Tibial nerve (tissue), 4 donors: Measurements from ENCODE around the gene PRCD. TPM values are rescaled to one million over a fixed set of nuclear protein-coding genes. Genes with fewer than 3 reads are reported as not detected.
A peak's percentile ranks its signal among the peaks of the same experiment; 100 is the strongest.

Experiments
- DNase-seq, 2 donors: peaks; one replicate each; pipeline ENCODE4 v3.0.0-alpha.2; 2019; ENCODE audit warnings: low spot score in 2 of 2
- H3K27ac ChIP-seq, 4 donors: fragments of 200-600 bp; sonication (generic) in 3 of 4; one replicate each; pipeline ENCODE4 v1.5.1; 2017 to 2019; ENCODE audit warnings: mild to moderate bottlenecking in 1 of 4
- H3K27me3 ChIP-seq, 2 donors: fragments of 200-600 bp; sonication (generic) in 1 of 2; one replicate each; pipeline versions ENCODE4 v1.5.1 to v1.6.0; 2017 to 2019
- H3K36me3 ChIP-seq, 3 donors: fragments of 200-600 bp; sonication (generic); one replicate each; pipeline ENCODE4 v1.5.1; 2018 to 2019
- H3K4me1 ChIP-seq, 4 donors: fragments of 200-600 bp; sonication (generic) in 3 of 4; one replicate each; pipeline ENCODE4 v1.5.1; 2017 to 2019
- H3K4me3 ChIP-seq, 4 donors: fragments of 200-600 bp; sonication (generic) in 3 of 4; one replicate each; pipeline ENCODE4 v1.5.1; 2017 to 2019; ENCODE audit warnings: mild to moderate bottlenecking in 1 of 4, moderate library complexity in 1 of 4
- H3K9me3 ChIP-seq, 4 donors: fragments of 200-600 bp; sonication (generic) in 3 of 4; one replicate each; pipeline ENCODE4 v1.5.1; 2017 to 2019
- CTCF ChIP-seq, 5 experiments: fragments of 200-600 bp in 3 of 5; fragments of 450-650 bp in 2 of 5; sonication (generic) in 3 of 5; IDR thresholded peaks; one replicate each; pipeline ENCODE4 v1.5.1; 2016 to 2019; ENCODE audit warnings: antibody characterized with exemption in 5 of 5, mild to moderate bottlenecking in 3 of 5, moderate library complexity in 2 of 5
- EP300 ChIP-seq, 2 donors: sonication (generic); formaldehyde crosslinking; IDR thresholded peaks; one replicate each; pipeline ENCODE4 v1.6.1; 2017; ENCODE audit warnings: antibody characterized with exemption in 2 of 2, mild to moderate bottlenecking in 1 of 2
- POLR2A ChIP-seq, 2 donors: fragments of 450-650 bp; IDR thresholded peaks; one replicate each; pipeline ENCODE4 v1.6.1; 2017; ENCODE audit warnings: antibody characterized with exemption in 2 of 2, mild to moderate bottlenecking in 2 of 2, moderate library complexity in 2 of 2
- WGBS, 2 donors: methylation state at CpG; one replicate each; pipeline ENCODE4 v1.1.5; 2018; 5-methylcytosine and 5-hydroxymethylcytosine counted together
- total RNA-seq, 4 donors: library from RNA; depleted of rRNA; stranded (reverse); fragments of >200 nt; gene quantifications; one replicate each; pipeline ENCODE4 v1.1.0, GENCODE V29; 2016

PRCD gene
- total RNA-seq, 4 donors from 2014 or later: 6.6 to 23.5 (median 14.1) TPM

- Histone ChIP-seq H3K4me3 (peak within 1 kb of the TSS; percentile 45 to 67 (median 49)), H3K36me3 (no peaks in the 10 kb centered on the region), H3K4me1 (peaks cover 0 to 63% (median 25%) of the 10 kb centered on the region in 4 donors), H3K9me3 (no peaks in the 10 kb centered on the region), H3K27me3 (no peaks in the 10 kb centered on the region), H3K27ac (peak within 1 kb of the TSS; percentile 61 to 89 (median 84))
- TF ChIP-seq EP300 (IDR thresholded peaks at IDR 0.05) (peak; percentile 32 to 68), POLR2A (IDR thresholded peaks at IDR 0.05) (peak; percentile 69 to 84), CTCF (IDR thresholded peaks at IDR 0.05) (peak in 2 of 5 experiments; percentile 30 to 42)
- peak; percentile 77 to 79 for DNase-seq
- WGBS, 2 donors: 1 to 5% methylated on average over 15 to 26 of the region's 72 CpGs
Measured at GRCh38 chr17:76501018-76501826, 38.6 kb upstream of the PRCD start, which contains the start of gene RHBDF2. Gene RHBDF2 (minus strand): TSS chr17:76501423. CDS start chr17:76481524, 19,899 bp downstream.

GRCh38 chr17:76501827-76502307, 38.0 kb upstream of the PRCD start:
- TF ChIP-seq POLR2A (IDR thresholded peaks at IDR 0.05) (no peak), CTCF (IDR thresholded peaks at IDR 0.05) (no peak), EP300 (IDR thresholded peaks at IDR 0.05) (no peak)
- Histone ChIP-seq H3K4me1 (peaks cover 0 to 62% (median 25%) of the 10 kb centered on the region in 4 donors), H3K9me3 (no peaks in the 10 kb centered on the region), H3K27ac (peak overlapping the region; percentile 61 to 89 (median 84)), H3K36me3 (no peaks in the 10 kb centered on the region), H3K27me3 (no peaks in the 10 kb centered on the region), H3K4me3 (peak overlapping the region in 3 of 4 donors; percentile 45 to 67 (median 51))
- DNase-seq: no peak
- WGBS, 2 donors: 75 to 78% methylated on average over 11 of the region's 11 CpGs

- DNase-seq: no peak
- peak overlapping the region in 3 of 4 donors; percentile 80 to 89 (median 88) for H3K27ac ChIP-seq
Measured at GRCh38 chr17:76502341-76503211, 37.3 kb upstream of the PRCD start.

GRCh38 chr17:76504117-76504516, 35.7 kb upstream of the PRCD start:
- Histone ChIP-seq H3K4me3 (no peak overlapping the region), H3K27me3 (no peaks in the 10 kb centered on the region), H3K4me1 (peaks cover 0 to 41% (median 13%) of the 10 kb centered on the region in 4 donors), H3K9me3 (no peaks in the 10 kb centered on the region), H3K36me3 (no peaks in the 10 kb centered on the region), H3K27ac (no peak overlapping the region)
- TF ChIP-seq CTCF (IDR thresholded peaks at IDR 0.05): no peak
- no peak for TF ChIP-seq EP300 (IDR thresholded peaks at IDR 0.05)
- no peak for TF ChIP-seq POLR2A (IDR thresholded peaks at IDR 0.05)
- DNase-seq: no peak
- 64 to 80% methylated on average over 7 of the region's 7 CpGs for whole genome bisulfite sequencing, 2 donors

More at GRCh38 chr17:76502341-76503211, 37.3 kb upstream of the PRCD start:
- Histone ChIP-seq H3K27me3 (no peaks in the 10 kb centered on the region), H3K4me3 (no peak overlapping the region), H3K36me3 (no peaks in the 10 kb centered on the region), H3K4me1 (peaks cover 0 to 56% (median 21%) of the 10 kb centered on the region in 4 donors), H3K9me3 (no peaks in the 10 kb centered on the region)
- no peak for TF ChIP-seq CTCF (IDR thresholded peaks at IDR 0.05)
- no peak for TF ChIP-seq EP300 (IDR thresholded peaks at IDR 0.05)
- TF ChIP-seq POLR2A (IDR thresholded peaks at IDR 0.05): no peak
- WGBS, 2 donors: 72 to 85% methylated on average over 8 of the region's 8 CpGs
